GM19239 (cell line): Measurements from ENCODE around the gene SNX2.
A peak's percentile ranks its signal among the peaks of the same experiment; 100 is the strongest.
"Not testable (repeated sequence)": the region's sequence is repeated elsewhere in the genome, so short reads cannot be mapped to it uniquely, and the experiment has no call there.

Source experiments
- DNase-seq: peaks from one replicate; pipeline ENCODE4 v3.0.0; 2011; ENCODE audit warnings: low spot score; ENCODE audit not compliant: insufficient read length
- FAIRE-seq: peaks from 2 replicates; lab custom pipeline; 2011; peaks lifted over from hg19 to GRCh38; lab: Jason Lieb, UNC

The SNX2 gene, protein sequence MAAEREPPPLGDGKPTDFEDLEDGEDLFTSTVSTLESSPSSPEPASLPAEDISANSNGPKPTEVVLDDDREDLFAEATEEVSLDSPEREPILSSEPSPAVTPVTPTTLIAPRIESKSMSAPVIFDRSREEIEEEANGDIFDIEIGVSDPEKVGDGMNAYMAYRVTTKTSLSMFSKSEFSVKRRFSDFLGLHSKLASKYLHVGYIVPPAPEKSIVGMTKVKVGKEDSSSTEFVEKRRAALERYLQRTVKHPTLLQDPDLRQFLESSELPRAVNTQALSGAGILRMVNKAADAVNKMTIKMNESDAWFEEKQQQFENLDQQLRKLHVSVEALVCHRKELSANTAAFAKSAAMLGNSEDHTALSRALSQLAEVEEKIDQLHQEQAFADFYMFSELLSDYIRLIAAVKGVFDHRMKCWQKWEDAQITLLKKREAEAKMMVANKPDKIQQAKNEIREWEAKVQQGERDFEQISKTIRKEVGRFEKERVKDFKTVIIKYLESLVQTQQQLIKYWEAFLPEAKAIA

DNA sequence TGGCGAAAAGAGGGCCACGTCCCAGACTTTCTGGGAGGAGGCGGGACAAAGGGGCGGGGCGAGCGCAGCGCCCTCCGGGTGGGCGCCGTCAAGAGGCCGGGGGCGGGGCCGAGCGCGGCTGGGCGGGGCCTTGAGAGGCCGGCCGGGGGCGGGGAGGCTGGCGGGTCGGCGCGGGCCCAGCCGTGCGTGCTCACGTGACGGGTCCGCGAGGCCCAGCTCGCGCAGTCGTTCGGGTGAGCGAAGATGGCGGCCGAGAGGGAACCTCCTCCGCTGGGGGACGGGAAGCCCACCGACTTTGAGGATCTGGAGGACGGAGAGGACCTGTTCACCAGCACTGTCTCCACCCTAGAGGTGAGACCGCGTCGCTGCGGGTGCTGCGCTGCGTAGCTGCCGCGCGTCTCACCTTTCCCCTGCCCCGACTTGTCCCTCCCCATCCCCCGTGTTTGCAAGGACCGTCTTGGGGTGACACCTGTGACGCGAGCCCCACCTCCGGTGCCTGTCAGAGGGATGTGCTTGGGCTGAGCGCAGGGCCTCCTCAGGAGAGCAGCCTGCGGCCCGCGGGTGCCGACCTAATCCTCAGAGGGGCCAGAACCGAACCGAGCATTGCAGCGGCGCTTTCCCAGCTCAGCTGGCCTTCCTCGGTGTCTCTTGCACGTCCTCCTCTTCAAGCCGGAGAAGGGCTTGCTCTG, at the start of gene SNX2:
SNX2 (plus strand) TSS at position 220 of the 689 bp plus-strand sequence; CDS start at position 244, 24 bp downstream.
- FAIRE-seq (no peak), DNase-seq (peak; percentile 64)

DNA sequence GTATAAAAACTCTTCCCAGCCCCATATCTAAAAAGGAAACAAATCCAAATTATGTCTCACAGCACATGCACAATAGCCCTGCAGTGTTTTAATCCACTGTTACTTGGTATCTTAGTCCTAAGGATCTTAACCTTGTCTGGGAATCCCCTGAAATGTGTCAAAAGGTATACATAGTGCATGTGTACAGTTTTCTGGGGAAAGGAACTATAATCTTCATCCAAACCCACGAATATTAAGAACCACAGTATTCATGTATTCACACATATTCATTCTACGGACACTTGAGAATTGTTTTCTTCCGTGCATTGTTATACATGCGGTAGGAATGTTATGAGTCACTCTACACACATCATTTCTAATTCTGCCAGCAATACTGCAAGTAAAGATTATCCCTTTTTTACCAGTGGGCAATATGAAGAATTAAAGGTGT, 47.8 kb upstream of the SNX2 start:
- peak; percentile 21 for FAIRE-seq
- DNase-seq: no peak

GRCh38 chr5:122730037-122730436, 44.8 kb upstream of the SNX2 start:
- no peak for FAIRE-seq

DNA sequence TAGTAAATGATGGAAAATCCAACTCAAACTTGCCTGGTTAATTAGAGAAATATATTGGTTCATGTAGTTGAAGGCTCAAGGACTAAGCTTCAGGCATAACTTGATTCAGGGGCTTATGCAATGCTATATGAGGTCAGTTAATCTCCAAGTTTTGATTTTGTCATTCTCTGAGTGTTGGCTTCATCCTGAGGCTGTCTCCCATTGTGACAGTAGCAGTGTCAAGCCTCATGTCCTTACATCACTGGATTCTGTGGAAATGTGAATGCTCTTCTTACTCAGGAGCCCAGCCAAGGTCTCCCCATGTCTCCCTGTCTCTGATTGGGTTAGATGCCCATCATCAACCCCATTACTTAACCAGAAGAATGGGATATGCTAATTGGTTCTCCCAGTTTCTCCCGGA, 44.4 kb upstream of the SNX2 start:
- DNase-seq (no peak), FAIRE-seq (peak; percentile 40)

More at GRCh38 chr5:122730037-122730436, 44.8 kb upstream of the SNX2 start:
- DNase-seq: no peak

DNA sequence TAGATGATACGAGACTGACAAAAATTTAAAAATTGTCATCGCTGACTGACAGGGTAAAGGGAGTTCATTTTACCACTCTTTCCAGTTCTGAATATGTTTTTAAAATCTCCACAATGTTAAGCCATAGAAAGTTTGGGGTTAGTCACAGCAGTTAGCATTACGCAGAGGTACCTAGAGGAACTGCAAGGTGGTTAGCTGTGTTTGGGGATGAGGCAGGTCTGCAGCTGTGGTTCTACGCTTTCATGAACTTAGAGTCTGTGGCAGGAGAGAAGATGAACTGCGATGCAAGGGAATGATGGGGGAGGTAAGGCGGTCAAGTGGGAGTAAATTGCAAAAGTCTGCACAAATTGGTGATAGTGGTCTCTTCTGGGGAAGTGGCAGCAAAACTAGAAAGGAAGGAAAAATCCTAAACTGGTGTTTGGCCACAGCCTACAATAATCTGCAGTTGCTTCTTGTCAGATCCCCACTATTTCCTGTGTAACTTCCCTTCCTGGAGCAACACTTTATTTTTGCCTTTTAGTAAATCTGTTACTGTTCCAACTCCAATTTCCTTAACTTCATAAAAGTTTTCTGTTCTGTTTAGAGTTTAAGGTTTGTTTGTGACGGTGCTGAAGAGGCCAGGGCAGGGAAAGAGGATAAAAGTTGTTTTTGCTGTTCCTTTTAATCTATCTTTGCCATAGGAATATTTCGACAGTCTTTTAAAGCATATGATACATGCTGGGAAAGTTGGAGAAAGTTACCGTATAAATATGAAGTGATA, 38.6 kb upstream of the SNX2 start:
- DNase-seq (no peak), FAIRE-seq (peak; percentile 70)

GRCh38 chr5:122738088-122738487, 36.8 kb upstream of the SNX2 start:
- no peak for DNase-seq
- FAIRE-seq: no peak

DNA sequence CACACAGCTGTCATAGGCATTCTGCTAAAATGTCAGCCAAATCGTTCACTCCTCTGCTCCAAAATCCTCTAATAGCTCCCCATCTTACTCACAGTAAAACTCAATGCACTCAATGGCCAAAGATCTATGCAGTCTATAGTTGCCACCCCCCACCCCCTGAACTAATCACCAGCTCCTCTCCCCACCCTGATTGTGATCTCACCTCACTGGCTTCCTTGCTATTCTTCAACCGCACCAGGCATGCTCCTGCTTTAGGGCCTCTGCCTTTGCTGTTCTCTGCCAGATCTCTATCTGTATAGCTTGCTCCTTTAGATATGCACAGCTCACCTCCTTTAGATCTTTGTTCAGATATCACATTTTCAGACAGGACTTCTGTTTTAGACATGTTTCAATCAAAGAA, 33.2 kb upstream of the SNX2 start:
- FAIRE-seq (no peak), DNase-seq (no peak)

GRCh38 chr5:122743261-122743660, 31.6 kb upstream of the SNX2 start:
- no peak for DNase-seq

DNA sequence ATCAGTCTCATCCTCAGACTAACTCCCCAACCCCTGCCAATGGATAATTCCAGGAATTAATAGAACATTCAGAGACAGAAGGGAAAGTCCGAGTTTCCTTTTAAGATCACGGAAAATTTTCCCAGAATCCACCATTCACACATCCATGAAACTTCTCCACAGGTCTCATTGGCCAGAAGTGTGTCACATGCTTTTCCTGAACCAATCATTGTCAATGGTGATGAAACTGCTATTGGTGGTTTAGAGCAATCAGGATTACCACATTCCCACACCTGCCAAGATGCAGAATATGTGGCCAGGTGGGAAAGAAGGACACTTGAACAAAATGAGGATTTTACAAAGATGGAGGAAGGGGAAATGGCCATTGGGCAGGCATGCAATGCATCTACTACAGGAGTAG, 29.3 kb upstream of the SNX2 start:
- no peak for DNase-seq
- no peak for FAIRE-seq

More at GRCh38 chr5:122743261-122743660, 31.6 kb upstream of the SNX2 start:
- FAIRE-seq: no peak

DNA sequence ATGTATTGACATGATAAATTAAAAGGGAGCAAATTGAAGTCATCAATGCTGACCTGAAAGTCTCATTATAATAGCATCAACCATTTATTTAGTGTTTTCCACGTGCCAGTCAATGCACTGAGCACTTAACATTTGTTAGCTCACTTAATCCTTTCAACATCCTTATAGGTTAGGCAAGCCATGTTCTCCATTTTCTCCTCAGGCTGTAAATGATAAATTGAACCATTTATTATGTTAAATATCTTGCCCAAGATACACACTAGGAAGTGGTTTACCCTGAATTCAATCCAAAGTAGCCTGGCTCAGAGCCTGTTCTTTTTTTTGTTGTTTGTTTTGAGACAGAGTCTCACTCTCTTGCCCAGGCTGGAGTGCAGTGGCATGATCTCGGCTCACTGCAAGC, 25.0 kb upstream of the SNX2 start:
- FAIRE-seq (no peak), DNase-seq (no peak)

DNA sequence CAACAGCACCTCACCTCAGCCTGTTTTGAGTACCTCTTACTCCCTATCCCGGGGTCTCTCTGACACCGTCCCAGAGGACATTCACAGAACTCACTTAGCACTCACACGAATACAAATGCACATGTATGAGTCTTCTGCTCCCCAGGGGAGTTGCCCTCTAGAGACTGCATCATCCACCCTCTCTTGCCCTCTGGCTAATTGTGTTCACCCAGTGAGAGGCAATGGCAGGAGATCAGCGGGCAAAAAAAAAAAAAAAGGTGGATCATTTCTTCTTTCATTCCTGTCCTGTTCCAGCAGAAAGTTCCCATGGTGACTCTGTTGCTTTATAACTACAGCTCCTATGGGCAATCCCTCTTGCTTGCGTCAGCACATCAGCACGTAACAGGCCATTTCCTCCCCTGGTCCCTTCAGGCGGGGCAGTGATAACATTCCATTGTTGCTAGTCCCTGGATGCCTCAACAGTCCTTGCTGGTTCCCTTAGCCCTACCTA, 23.5 kb upstream of the SNX2 start:
- FAIRE-seq (no peak), DNase-seq (no peak)

DNA sequence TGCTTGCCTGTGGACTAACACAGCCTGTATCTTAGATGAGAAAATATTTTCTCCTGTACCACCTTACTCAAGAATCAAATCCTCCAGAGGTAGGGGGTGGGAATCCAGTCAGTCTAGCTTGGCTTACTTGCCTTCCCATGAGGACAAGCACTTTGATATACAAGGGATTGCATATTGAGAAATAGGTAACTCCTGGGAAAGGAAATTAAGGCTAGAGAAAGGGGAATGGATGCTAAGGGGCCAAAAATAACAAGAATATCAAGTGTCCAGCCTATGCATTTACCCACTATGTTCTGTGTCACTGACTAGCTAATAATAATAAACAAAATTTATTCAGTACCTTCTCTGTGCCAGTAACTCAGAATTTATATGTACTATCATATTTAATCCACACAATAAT, 21.4 kb upstream of the SNX2 start:
- no peak for FAIRE-seq
- DNase-seq: no peak

DNA sequence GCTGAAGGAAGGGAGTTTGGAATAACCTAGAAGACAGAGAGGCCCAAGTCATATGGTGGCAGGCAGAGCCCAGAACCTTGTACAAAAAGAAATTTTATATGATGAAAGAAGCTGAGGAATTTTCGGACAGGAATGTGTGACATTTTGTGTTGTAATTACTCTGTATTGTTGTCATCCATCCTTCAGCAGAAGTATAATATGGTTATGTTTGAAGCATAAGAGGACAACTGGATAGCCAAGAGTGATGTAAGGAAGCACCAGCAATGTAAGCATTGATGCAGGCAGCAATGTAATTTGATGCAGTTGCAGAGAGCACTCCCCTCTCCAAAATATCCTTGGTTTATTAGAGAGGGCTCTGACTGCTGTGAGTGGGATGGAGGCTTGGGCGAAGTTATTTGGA, 19.1 kb upstream of the SNX2 start:
- no peak for FAIRE-seq
- no peak for DNase-seq

- FAIRE-seq: peak; percentile 85
- no peak for DNase-seq
Measured at GRCh38 chr5:122756264-122756911, 18.5 kb upstream of the SNX2 start.

DNA sequence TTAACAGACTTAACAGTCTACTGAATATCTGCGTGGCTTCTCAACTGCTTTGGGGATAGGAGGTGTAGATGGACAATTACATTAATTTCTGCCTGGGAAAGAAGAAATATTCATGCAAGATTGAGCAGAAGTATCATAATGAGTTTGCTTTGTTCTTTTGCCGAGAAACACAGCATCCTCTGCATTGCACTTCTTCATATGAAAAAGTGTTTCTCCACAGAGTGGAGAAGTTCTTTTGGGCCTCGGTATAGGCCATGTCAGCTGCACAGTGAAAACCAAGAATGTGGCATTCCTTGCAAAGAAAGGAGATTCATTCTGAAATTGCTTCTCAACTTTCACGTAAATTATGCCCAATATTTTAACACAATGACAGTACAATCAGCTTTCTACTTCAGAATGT, 17.6 kb upstream of the SNX2 start:
- no peak for DNase-seq
- FAIRE-seq: peak; percentile 93

DNA sequence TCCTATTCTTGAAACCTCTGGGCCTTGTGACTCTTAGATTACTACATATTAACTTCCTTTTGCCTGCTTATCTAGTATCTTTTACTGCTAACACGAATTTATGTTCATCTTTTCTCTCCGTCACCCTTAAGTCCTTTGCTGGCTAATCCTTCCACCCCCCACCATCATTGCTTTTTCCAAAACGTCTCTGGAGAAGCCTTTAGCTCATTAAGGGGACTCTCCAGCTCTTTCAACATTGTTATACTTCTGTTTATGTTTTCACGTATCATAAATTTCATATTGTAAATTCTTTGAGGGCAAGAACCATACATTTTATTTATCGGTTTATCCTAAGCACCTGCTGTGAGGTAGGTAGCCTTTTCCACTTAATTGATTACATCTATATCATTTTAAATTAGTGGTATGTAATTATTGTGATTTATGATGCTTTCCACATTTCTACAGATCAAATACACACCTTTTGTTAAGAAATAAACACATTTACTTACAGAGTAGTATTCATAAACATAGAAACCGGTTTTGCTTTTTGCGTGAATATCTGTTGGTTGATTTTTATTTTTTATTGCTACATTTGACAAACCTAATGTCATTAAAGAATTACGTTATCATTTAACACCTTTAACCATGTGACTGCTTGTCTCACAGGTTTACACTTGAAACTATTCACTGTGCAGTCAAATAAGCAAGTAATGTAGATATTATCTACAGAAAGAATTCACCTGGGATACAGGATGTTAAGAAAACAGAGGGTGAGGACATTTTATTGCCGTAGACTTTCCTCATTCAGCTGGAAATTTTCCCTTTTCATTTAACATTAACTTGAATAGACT, 15.4 kb upstream of the SNX2 start:
- FAIRE-seq (no peak), DNase-seq (no peak)

GRCh38 chr5:122760236-122760635, 14.6 kb upstream of the SNX2 start:
- FAIRE-seq (no peak), DNase-seq (no peak)

DNA sequence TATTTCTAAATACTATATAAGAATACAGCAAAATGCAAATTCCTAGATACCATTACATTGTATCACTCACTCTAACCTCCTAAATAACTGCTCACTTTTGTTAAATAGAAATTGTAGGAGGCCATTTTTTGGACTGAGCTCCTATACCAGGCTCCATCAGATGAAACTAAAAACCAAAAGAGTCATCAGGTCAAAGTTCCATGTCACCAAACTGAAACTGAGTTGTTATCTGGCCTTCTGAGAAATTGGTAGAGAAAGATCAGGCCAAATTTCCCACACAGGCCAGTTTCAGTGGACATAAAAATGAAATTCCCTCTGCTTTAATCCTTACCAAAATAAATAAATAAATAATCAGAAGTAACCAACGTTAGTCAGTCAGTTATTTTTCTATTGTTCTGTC, 13.8 kb upstream of the SNX2 start:
- FAIRE-seq (no peak), DNase-seq (no peak)

- not testable (repeated sequence) for DNase-seq, FAIRE-seq
Measured at GRCh38 chr5:122761896-122762295, 13.0 kb upstream of the SNX2 start.
